ENCODE measurements around the gene FGR. TPM values are rescaled to one million over a fixed set of nuclear protein-coding genes. Genes with fewer than 3 reads are reported as not detected.

The FGR gene
- polyA plus RNA-seq, 1 donor (not counting 4 experiments of a cell fraction or from before 2014, with no cell fraction given): 0.04 TPM

DNA sequence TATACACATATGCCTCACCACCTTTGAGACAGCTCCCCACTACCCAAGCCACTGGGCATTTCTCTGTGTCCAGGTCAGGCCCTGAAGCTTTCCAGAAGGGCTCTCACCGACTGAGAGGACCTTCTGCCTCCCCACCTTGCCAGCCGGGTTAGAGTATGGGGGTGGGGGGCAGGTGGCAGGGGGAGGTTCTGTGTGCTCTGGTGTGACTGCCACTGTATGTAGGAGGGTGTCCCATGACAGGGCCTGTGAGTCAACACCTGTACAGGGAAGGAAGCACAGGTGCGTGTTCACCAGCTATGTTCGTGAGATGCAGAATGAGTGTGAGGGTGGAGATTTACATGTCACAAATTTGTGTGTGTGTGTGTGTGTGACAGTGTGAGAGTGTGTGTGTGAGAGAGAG lies 38.0 kb downstream of the FGR start:
- Histone ChIP-seq H3K27ac (ENCODE audit: control insufficient read depth, insufficient read depth, low read length) (no peak overlapping the region), H3K4me1 (ENCODE audit: control insufficient read depth, extremely low read depth, insufficient read depth, low read length) (peaks cover 51% of the 10 kb centered on the region), H3K79me2 (ENCODE audit: control insufficient read depth, insufficient read depth, low read length) (peaks cover 93% of the 10 kb centered on the region), H3K4me2 (ENCODE audit: control insufficient read depth, extremely low read depth, insufficient read depth, low read depth, low read length) (no peak overlapping the region), H3K9ac (ENCODE audit: control insufficient read depth, extremely low read depth, insufficient read depth, low read length) (no peak overlapping the region), H3K9me1 (ENCODE audit: control insufficient read depth, extremely low read depth, insufficient read depth, low read length) (peaks cover 8% of the 10 kb centered on the region), H3K27me3 (ENCODE audit: control insufficient read depth, extremely low read depth, insufficient read depth, low read length) (no peaks in the 10 kb centered on the region), H3K9me3 (ENCODE audit: control insufficient read depth, low read depth, low read length) (no peaks in the 10 kb centered on the region), H3K4me3 (ENCODE audit: control insufficient read depth in 2 of 3, extremely low read depth in 1 of 3, insufficient read depth in 2 of 3, low read depth in 1 of 3, low read length in 3 of 3) (no peak overlapping the region), H2AFZ (ENCODE audit: control insufficient read depth, low read length) (no peak overlapping the region), H4K20me1 (ENCODE audit: control insufficient read depth, extremely low read depth, insufficient read depth, low read length) (peaks cover 47% of the 10 kb centered on the region), H3K36me3 (ENCODE audit: control insufficient read depth in 2 of 2, extremely low read depth in 1 of 2, insufficient read depth in 2 of 2, low read length in 2 of 2) (peaks cover 2 to 3% of the 10 kb centered on the region in 2 experiments)
- TF ChIP-seq CTCF (optimal IDR thresholded peaks at IDR 0.05 in 1 of 3, IDR thresholded peaks at IDR 0.05 in 1 of 3, conservative IDR thresholded peaks at IDR 0.05 in 1 of 3; ENCODE audit: extremely low read depth in 1 of 3, insufficient read depth in 2 of 3, low read length in 3 of 3): no peak
- no peak for TF ChIP-seq EZH2 (IDR thresholded peaks at IDR 0.05; ENCODE audit: low read length)
- DNase-seq (ENCODE audit: low read depth, low spot score) (no peak), FAIRE-seq (no peak)
- dilution Hi-C loops (cut with MboI; ENCODE audit: extremely low pct_ligation_motif_present, low sequenced_read_pairs): loop anchor here (25.0 kb wide), 1 partner anchor 185 kb away; no protein-coding TSS in a partner anchor

GRCh38 chr1:27596261-27596660 lies 38.7 kb downstream of the FGR start:
- no peaks in the 10 kb centered on the region for H3K9me3 ChIP-seq (ENCODE audit: control insufficient read depth, low read depth, low read length)
- no peak for DNase-seq (ENCODE audit: low read depth, low spot score)
- no peak overlapping the region for H3K4me2 ChIP-seq (ENCODE audit: control insufficient read depth, extremely low read depth, insufficient read depth, low read depth, low read length)
- H3K9ac ChIP-seq (ENCODE audit: control insufficient read depth, extremely low read depth, insufficient read depth, low read length): no peak overlapping the region
- no peak overlapping the region for H2AFZ ChIP-seq (ENCODE audit: control insufficient read depth, low read length)
- no peaks in the 10 kb centered on the region for H3K27me3 ChIP-seq (ENCODE audit: control insufficient read depth, extremely low read depth, insufficient read depth, low read length)
- no peak overlapping the region for H3K4me3 ChIP-seq (ENCODE audit: control insufficient read depth in 2 of 3, extremely low read depth in 1 of 3, insufficient read depth in 2 of 3, low read depth in 1 of 3, low read length in 3 of 3)
- TF ChIP-seq CTCF (optimal IDR thresholded peaks at IDR 0.05 in 1 of 3, IDR thresholded peaks at IDR 0.05 in 1 of 3, conservative IDR thresholded peaks at IDR 0.05 in 1 of 3; ENCODE audit: extremely low read depth in 1 of 3, insufficient read depth in 2 of 3, low read length in 3 of 3) (no peak), EZH2 (IDR thresholded peaks at IDR 0.05; ENCODE audit: low read length) (no peak)
- peaks cover 2 to 3% of the 10 kb centered on the region in 2 experiments for H3K36me3 ChIP-seq (ENCODE audit: control insufficient read depth in 2 of 2, extremely low read depth in 1 of 2, insufficient read depth in 2 of 2, low read length in 2 of 2)
- peaks cover 52% of the 10 kb centered on the region for H3K4me1 ChIP-seq (ENCODE audit: control insufficient read depth, extremely low read depth, insufficient read depth, low read length)
- dilution Hi-C loops (cut with MboI; ENCODE audit: extremely low pct_ligation_motif_present, low sequenced_read_pairs): loop anchor here (25.0 kb wide), 1 partner anchor 184 kb away; no protein-coding TSS in a partner anchor
- FAIRE-seq: no peak
- H4K20me1 ChIP-seq (ENCODE audit: control insufficient read depth, extremely low read depth, insufficient read depth, low read length): peaks cover 43% of the 10 kb centered on the region
- H3K79me2 ChIP-seq (ENCODE audit: control insufficient read depth, insufficient read depth, low read length): peaks cover 93% of the 10 kb centered on the region
- H3K27ac ChIP-seq (ENCODE audit: control insufficient read depth, insufficient read depth, low read length): no peak overlapping the region
- H3K9me1 ChIP-seq (ENCODE audit: control insufficient read depth, extremely low read depth, insufficient read depth, low read length): peaks cover 10% of the 10 kb centered on the region

Measured in keratinocyte (primary cell).